Measurements from ENCODE around the gene C1orf232.

DNA sequence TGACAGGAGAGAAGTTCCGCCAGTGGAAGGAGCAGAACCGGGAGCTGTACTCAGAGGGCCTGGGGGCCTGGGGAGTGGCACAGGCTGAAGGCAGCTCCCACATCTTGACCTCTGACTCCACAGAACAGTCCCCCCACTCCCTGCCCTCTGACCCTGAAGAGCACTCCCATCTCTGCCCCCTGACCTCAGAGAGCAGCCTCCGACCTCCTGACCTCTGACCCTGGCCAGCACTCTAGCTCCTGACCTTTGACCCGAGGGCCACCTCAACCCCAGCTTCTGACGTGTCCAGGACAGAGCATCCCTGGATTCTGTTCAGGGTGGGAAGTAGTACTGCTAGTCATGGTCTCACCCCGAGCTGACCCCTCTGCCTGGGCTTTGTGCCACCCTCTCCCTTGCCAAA is 20.6 kb upstream of the C1orf232 start:
- TF ChIP-seq POLR2AphosphoS5 (IDR thresholded peaks at IDR 0.05; ENCODE audit: low read depth, low read length) (no peak), CTCF (IDR thresholded peaks at IDR 0.05 in 2 of 3, conservative IDR thresholded peaks at IDR 0.05 in 1 of 3; ENCODE audit: borderline replicate concordance in 1 of 3, insufficient read depth in 1 of 3, low read depth in 2 of 3, low read length in 2 of 3) (no peak), POLR2A (IDR thresholded peaks at IDR 0.05; ENCODE audit: borderline replicate concordance, extremely low read depth, insufficient read depth, insufficient read length) (no peak), SIN3A (IDR thresholded peaks at IDR 0.05; ENCODE audit: low read depth) (no peak), EZH2 (IDR thresholded peaks at IDR 0.05) (no peak), EGR1 (IDR thresholded peaks at IDR 0.05; ENCODE audit: low read depth) (no peak), YY1 (IDR thresholded peaks at IDR 0.05; ENCODE audit: extremely low read depth, insufficient replicate concordance, low read depth, low read length) (no peak), MAX (IDR thresholded peaks at IDR 0.05) (no peak), RAD21 (IDR thresholded peaks at IDR 0.05; ENCODE audit: low read depth) (no peak), CEBPB (IDR thresholded peaks at IDR 0.05; ENCODE audit: low read depth) (no peak), SP1 (IDR thresholded peaks at IDR 0.05; ENCODE audit: low read depth) (no peak), ZBTB33 (IDR thresholded peaks at IDR 0.05; ENCODE audit: extremely low read depth, insufficient replicate concordance, low read length) (no peak), EZH2phosphoT487 (IDR thresholded peaks at IDR 0.05; ENCODE audit: borderline replicate concordance) (no peak)
- TF ChIP-seq, protein P1, sequence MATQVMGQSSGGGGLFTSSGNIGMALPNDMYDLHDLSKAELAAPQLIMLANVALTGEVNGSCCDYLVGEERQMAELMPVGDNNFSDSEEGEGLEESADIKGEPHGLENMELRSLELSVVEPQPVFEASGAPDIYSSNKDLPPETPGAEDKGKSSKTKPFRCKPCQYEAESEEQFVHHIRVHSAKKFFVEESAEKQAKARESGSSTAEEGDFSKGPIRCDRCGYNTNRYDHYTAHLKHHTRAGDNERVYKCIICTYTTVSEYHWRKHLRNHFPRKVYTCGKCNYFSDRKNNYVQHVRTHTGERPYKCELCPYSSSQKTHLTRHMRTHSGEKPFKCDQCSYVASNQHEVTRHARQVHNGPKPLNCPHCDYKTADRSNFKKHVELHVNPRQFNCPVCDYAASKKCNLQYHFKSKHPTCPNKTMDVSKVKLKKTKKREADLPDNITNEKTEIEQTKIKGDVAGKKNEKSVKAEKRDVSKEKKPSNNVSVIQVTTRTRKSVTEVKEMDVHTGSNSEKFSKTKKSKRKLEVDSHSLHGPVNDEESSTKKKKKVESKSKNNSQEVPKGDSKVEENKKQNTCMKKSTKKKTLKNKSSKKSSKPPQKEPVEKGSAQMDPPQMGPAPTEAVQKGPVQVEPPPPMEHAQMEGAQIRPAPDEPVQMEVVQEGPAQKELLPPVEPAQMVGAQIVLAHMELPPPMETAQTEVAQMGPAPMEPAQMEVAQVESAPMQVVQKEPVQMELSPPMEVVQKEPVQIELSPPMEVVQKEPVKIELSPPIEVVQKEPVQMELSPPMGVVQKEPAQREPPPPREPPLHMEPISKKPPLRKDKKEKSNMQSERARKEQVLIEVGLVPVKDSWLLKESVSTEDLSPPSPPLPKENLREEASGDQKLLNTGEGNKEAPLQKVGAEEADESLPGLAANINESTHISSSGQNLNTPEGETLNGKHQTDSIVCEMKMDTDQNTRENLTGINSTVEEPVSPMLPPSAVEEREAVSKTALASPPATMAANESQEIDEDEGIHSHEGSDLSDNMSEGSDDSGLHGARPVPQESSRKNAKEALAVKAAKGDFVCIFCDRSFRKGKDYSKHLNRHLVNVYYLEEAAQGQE (IDR thresholded peaks at IDR 0.05; ENCODE audit: low read depth), result no peak
